ENCODE data around the gene C1GALT1C1L. TPM values are rescaled to one million over a fixed set of nuclear protein-coding genes. Genes with fewer than 3 reads are reported as not detected.

Gene C1GALT1C1L
- total RNA-seq, 1 experiment from 2014 or later = not detected

DNA sequence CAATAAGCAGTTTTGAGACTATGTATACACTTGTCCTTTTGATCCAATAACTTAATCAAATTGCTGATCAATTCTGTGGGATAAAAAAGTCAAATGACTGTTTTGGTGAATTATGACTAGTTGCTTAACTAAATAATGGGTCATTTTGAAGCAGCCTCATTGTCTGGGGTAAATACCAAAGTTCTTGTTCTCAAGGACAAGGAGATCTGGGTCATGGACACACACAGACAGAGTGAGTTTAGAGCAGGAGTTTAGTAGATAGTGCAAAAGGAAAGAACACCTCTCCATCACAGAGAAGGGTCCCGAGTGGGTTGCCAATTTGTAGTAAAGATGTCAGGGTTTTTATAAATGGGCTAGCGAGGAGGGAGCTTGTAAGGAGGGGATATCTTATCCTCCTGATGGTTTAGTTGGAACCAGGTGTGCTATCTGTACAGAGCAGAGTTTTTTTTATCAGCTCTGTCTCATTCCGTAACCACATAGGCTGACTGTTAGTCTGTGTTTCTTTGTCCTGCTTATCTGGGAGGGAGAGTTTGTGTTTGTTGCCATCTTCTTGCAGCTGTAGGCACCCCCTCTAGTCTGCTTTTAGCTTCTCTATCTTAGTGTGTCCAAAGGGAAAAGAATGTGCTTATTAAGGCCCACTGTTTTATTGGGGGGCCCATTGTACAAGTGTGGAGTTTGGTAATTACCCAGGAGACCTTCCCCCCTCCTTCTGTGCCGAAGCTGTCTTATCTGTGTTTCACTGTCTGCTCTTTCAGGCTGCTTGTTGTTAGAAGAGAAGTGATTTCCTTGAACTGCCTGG, 48.7 kb upstream of the C1GALT1C1L start:
- H2AFZ ChIP-seq (ENCODE audit: low read length) = no peak overlapping the region
- H4K8ac ChIP-seq (replicated peaks; ENCODE audit: insufficient read length, low read depth, low read length) = no peak overlapping the region
- no peak overlapping the region for H2AK5ac ChIP-seq (ENCODE audit: insufficient read length, low read length)
- no peaks in the 10 kb centered on the region for H3K9me3 ChIP-seq (ENCODE audit: control insufficient read depth, low read depth, low read length)
- H3T11ph ChIP-seq (ENCODE audit: low read length) = no peak overlapping the region
- H2BK5ac ChIP-seq (ENCODE audit: insufficient read length, low read length) = no peak overlapping the region
- H3K4me1 Mint-ChIP-seq = peaks cover 12 to 20% of the 10 kb centered on the region in 2 experiments
- no peaks in the 10 kb centered on the region for H3K27me3 ChIP-seq (ENCODE audit: insufficient read depth, low read length)
- no peak overlapping the region for H3K4ac ChIP-seq (ENCODE audit: low read depth, low read length)
- no peak overlapping the region for H2BK15ac ChIP-seq (ENCODE audit: low read depth, low read length)
- no peak for DNase-seq
- TF ChIP-seq, protein P1, sequence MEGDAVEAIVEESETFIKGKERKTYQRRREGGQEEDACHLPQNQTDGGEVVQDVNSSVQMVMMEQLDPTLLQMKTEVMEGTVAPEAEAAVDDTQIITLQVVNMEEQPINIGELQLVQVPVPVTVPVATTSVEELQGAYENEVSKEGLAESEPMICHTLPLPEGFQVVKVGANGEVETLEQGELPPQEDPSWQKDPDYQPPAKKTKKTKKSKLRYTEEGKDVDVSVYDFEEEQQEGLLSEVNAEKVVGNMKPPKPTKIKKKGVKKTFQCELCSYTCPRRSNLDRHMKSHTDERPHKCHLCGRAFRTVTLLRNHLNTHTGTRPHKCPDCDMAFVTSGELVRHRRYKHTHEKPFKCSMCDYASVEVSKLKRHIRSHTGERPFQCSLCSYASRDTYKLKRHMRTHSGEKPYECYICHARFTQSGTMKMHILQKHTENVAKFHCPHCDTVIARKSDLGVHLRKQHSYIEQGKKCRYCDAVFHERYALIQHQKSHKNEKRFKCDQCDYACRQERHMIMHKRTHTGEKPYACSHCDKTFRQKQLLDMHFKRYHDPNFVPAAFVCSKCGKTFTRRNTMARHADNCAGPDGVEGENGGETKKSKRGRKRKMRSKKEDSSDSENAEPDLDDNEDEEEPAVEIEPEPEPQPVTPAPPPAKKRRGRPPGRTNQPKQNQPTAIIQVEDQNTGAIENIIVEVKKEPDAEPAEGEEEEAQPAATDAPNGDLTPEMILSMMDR (conservative IDR thresholded peaks at IDR 0.05) = no peak
- no peak overlapping the region for H3K4me3 Mint-ChIP-seq
- H3K4me1 ChIP-seq (ENCODE audit: insufficient read depth, low read length) = peaks cover 3% of the 10 kb centered on the region; the same call in 1 of the 2 replicates
- no peak overlapping the region for H4K91ac ChIP-seq (ENCODE audit: insufficient read length, low read depth, low read length)
- H2BK20ac ChIP-seq (ENCODE audit: low read depth, low read length, poor library complexity, severe bottlenecking) = no peak overlapping the region
- H3K9ac ChIP-seq (ENCODE audit: extremely low read depth, insufficient read length, low read length) = no peak overlapping the region
- peak overlapping the region; percentile 8 to 36 (median 27); a peak in 2 of 7 replicates for H3K27ac Mint-ChIP-seq
- no peak overlapping the region for H3K14ac ChIP-seq (ENCODE audit: insufficient read depth, low read length)
- no peak overlapping the region for H3K4me2 ChIP-seq (ENCODE audit: insufficient read depth, insufficient read length, low read length)
- H4K5ac ChIP-seq (ENCODE audit: insufficient read length, low read depth, low read length) = no peak overlapping the region
- no peak overlapping the region for H3K56ac ChIP-seq (ENCODE audit: insufficient read length, low read depth, low read length)
- H3K36me3 Mint-ChIP-seq (ENCODE audit: insufficient read depth in 1 of 3, low read depth in 3 of 3) = no peaks in the 10 kb centered on the region
- H3K27me3 Mint-ChIP-seq (ENCODE audit: low read depth) = no peaks in the 10 kb centered on the region
- H3K79me1 ChIP-seq (ENCODE audit: insufficient read depth, low read depth, low read length, poor library complexity, severe bottlenecking) = no peaks in the 10 kb centered on the region
- no peaks in the 10 kb centered on the region for H3K9me3 Mint-ChIP-seq
- WGBS (ENCODE audit: extremely low coverage, insufficient read length, low lambda C conversion rate) = no CpG with 5 or more reads among the region's 4 CpGs
- no peak overlapping the region for H2BK120ac ChIP-seq (ENCODE audit: low read depth, low read length, poor library complexity, severe bottlenecking)
- H2BK12ac ChIP-seq (ENCODE audit: insufficient read length, low read depth, low read length) = no peak overlapping the region
- no peaks in the 10 kb centered on the region for H3K79me2 ChIP-seq (ENCODE audit: insufficient read depth, low read length)
- no peaks in the 10 kb centered on the region for H4K20me1 ChIP-seq (ENCODE audit: control insufficient read depth, insufficient read depth, insufficient read length)
- no peak overlapping the region for H3K27ac ChIP-seq (ENCODE audit: insufficient read length, low read depth, low read length)
- no peaks in the 10 kb centered on the region for H3K23me2 ChIP-seq (ENCODE audit: insufficient read length, low read depth, low read length, poor library complexity, severe bottlenecking)
- no peak overlapping the region for H3K18ac ChIP-seq (ENCODE audit: insufficient read length, low read depth, low read length)
- H3K23ac ChIP-seq (ENCODE audit: insufficient read length, low read depth, low read length) = no peak overlapping the region
